ENCODE data around the gene CNTNAP2.

- TF ChIP-seq POLR2A (IDR thresholded peaks at IDR 0.05) = no peak
- TF ChIP-seq, protein P1, sequence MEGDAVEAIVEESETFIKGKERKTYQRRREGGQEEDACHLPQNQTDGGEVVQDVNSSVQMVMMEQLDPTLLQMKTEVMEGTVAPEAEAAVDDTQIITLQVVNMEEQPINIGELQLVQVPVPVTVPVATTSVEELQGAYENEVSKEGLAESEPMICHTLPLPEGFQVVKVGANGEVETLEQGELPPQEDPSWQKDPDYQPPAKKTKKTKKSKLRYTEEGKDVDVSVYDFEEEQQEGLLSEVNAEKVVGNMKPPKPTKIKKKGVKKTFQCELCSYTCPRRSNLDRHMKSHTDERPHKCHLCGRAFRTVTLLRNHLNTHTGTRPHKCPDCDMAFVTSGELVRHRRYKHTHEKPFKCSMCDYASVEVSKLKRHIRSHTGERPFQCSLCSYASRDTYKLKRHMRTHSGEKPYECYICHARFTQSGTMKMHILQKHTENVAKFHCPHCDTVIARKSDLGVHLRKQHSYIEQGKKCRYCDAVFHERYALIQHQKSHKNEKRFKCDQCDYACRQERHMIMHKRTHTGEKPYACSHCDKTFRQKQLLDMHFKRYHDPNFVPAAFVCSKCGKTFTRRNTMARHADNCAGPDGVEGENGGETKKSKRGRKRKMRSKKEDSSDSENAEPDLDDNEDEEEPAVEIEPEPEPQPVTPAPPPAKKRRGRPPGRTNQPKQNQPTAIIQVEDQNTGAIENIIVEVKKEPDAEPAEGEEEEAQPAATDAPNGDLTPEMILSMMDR (IDR thresholded peaks at IDR 0.05) = no peak
Observed at GRCh38 chr7:148211740-148212151, 2095.1 kb downstream of the CNTNAP2 start.

All from heart left ventricle (tissue), 13 donors.